Ishikawa (cell line): Measurements from ENCODE around the gene PLXNA4.

Experiments
- CEBPB ChIP-seq: IDR thresholded peaks from 2 replicates; pipeline ENCODE4 v1.6.1; 2012
- CREB1 ChIP-seq: IDR thresholded peaks from 2 replicates; pipeline ENCODE4 v1.6.1; 2012; ENCODE audit warnings: low read depth
- EGR1 ChIP-seq: IDR thresholded peaks from 2 replicates; pipeline ENCODE4 v1.6.1; 2012
- EP300 ChIP-seq: IDR thresholded peaks from 2 replicates; pipeline ENCODE4 v1.6.1; 2012; ENCODE audit warnings: borderline replicate concordance
- FOXM1 ChIP-seq: IDR thresholded peaks from 2 replicates; pipeline ENCODE4 v1.6.1; 2012; ENCODE audit warnings: low read depth, borderline replicate concordance
- NFIC ChIP-seq: IDR thresholded peaks from 2 replicates; pipeline ENCODE4 v1.6.1; 2012
- RAD21 ChIP-seq: IDR thresholded peaks from 2 replicates; pipeline ENCODE4 v1.6.1; 2012; ENCODE audit warnings: low read depth
- TAF1 ChIP-seq: IDR thresholded peaks from 2 replicates; pipeline ENCODE4 v1.6.1; 2012; ENCODE audit warnings: low read depth, mild to moderate bottlenecking
- TCF12 ChIP-seq: IDR thresholded peaks from 2 replicates; pipeline ENCODE4 v1.6.1; 2012; ENCODE audit warnings: low read depth
- TEAD4 ChIP-seq: IDR thresholded peaks from 2 replicates; pipeline ENCODE4 v1.6.1; 2012
- YY1 ChIP-seq: IDR thresholded peaks from 2 replicates; pipeline ENCODE4 v1.6.1; 2012; ENCODE audit warnings: low read depth
- ZBTB7A ChIP-seq: IDR thresholded peaks from 2 replicates; pipeline ENCODE4 v1.6.1; 2012; ENCODE audit warnings: low read depth
- TF ChIP-seq, protein P1 (sequence below): IDR thresholded peaks from 2 replicates; pipeline ENCODE4 v1.6.1; 2012
- TF ChIP-seq, protein P2 (sequence below): IDR thresholded peaks from 2 replicates; pipeline ENCODE4 v1.6.1; 2012
- TF ChIP-seq, protein P3 (sequence below): IDR thresholded peaks from 2 replicates; pipeline ENCODE4 v1.6.1; 2012; ENCODE audit warnings: low read depth, mild to moderate bottlenecking

PLXNA4 gene

DNA sequence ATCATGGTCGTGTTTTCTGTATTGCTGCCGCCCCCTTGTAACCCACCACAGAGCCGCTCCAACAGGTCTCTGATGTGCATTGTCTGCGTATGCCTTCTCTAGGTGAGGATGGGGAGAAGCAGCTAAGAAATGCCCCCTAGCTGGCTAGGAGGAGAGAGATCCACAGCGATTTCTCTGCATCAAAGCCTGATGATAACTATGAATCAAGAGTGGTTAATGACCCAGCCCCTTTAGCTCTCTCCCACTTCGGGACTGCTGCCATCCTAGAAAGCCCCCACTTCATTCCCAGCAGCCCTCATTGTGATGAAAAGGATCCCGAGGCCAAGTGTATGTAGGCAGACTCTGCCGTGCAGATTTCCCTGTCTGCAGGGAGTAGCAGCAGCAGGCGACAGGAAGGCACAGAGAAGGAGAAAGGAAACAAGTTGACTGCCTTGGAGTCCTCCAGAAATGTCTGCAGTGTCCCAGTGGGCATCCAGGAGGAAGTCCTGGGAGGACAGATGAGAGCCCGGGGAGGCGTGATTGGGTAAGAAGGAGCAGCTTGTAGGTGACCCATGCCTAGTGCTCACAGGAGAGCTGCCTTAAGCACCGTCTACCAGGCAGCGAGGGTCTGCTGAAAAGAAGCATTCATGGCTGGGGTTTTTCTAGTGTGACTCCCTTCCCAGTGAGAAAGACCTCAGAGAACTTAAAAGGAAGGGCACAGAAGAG lies 2.9 kb downstream of the PLXNA4 start:
- TF ChIP-seq TCF12: no peak
- no peak for TF ChIP-seq YY1
- TF ChIP-seq TEAD4: no peak
- no peak for TF ChIP-seq CREB1
- TF ChIP-seq, protein P1, sequence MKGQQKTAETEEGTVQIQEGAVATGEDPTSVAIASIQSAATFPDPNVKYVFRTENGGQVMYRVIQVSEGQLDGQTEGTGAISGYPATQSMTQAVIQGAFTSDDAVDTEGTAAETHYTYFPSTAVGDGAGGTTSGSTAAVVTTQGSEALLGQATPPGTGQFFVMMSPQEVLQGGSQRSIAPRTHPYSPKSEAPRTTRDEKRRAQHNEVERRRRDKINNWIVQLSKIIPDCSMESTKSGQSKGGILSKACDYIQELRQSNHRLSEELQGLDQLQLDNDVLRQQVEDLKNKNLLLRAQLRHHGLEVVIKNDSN: no peak
- no peak for TF ChIP-seq TAF1
- TF ChIP-seq, protein P2, sequence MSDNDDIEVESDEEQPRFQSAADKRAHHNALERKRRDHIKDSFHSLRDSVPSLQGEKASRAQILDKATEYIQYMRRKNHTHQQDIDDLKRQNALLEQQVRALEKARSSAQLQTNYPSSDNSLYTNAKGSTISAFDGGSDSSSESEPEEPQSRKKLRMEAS: no peak
- TF ChIP-seq FOXM1: no peak
- TF ChIP-seq, protein P3, sequence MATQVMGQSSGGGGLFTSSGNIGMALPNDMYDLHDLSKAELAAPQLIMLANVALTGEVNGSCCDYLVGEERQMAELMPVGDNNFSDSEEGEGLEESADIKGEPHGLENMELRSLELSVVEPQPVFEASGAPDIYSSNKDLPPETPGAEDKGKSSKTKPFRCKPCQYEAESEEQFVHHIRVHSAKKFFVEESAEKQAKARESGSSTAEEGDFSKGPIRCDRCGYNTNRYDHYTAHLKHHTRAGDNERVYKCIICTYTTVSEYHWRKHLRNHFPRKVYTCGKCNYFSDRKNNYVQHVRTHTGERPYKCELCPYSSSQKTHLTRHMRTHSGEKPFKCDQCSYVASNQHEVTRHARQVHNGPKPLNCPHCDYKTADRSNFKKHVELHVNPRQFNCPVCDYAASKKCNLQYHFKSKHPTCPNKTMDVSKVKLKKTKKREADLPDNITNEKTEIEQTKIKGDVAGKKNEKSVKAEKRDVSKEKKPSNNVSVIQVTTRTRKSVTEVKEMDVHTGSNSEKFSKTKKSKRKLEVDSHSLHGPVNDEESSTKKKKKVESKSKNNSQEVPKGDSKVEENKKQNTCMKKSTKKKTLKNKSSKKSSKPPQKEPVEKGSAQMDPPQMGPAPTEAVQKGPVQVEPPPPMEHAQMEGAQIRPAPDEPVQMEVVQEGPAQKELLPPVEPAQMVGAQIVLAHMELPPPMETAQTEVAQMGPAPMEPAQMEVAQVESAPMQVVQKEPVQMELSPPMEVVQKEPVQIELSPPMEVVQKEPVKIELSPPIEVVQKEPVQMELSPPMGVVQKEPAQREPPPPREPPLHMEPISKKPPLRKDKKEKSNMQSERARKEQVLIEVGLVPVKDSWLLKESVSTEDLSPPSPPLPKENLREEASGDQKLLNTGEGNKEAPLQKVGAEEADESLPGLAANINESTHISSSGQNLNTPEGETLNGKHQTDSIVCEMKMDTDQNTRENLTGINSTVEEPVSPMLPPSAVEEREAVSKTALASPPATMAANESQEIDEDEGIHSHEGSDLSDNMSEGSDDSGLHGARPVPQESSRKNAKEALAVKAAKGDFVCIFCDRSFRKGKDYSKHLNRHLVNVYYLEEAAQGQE: no peak

DNA sequence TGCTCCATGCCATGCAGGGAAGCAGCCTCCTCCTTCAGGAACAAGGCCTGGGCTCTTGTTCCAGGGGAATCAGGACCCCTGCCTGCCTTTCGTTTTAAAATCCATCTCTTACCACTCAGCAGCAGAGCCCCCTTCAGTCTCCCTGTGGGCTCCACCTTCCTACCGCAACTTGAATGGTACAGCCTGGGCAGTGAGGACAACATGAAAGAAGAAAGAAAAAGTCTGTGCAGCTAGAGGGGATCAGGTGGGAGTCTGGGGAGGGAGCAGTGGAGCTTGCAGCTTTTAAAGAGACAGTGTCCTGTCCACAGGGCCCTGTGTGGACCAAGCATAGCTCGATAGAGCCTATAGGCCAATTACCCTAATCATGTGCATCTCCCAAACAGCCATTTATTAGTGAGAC lies 3.7 kb downstream of the PLXNA4 start:
- TF ChIP-seq ZBTB7A (no peak), FOXM1 (no peak), YY1 (no peak), EP300 (no peak), TCF12 (no peak), TAF1 (no peak), NFIC (no peak), EGR1 (no peak), TEAD4 (no peak), CEBPB (no peak)
- TF ChIP-seq, protein P3: no peak
- TF ChIP-seq, protein P2: no peak
- TF ChIP-seq, protein P1: no peak

DNA sequence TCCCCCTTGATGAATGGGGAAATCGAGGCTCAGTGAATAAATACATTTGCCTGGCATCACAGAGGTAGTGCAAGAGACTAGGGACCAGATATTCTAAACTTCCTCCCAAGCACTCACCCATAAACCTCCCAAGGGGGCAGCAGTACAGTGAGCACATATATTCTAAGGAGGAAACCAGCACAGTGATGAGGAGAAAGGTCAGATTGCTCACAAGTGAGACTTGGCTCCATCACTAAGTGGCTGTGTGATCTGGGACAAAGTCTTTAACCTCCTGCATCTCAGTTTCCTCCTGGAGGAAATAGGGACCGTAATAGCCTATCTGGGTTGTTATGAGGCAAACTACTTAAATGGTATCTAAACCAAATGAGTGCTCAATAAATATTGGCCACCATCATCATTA lies 4.3 kb downstream of the PLXNA4 start:
- TF ChIP-seq ZBTB7A: no peak
- no peak for TF ChIP-seq YY1
- TF ChIP-seq, protein P2: no peak
- TF ChIP-seq TCF12: no peak
- TF ChIP-seq, protein P3: no peak
- TF ChIP-seq TAF1: no peak
- no peak for TF ChIP-seq TEAD4
- TF ChIP-seq CREB1: no peak
- TF ChIP-seq NFIC: no peak
- TF ChIP-seq EP300: no peak
- no peak for TF ChIP-seq EGR1
- no peak for TF ChIP-seq FOXM1
- TF ChIP-seq, protein P1: no peak
- no peak for TF ChIP-seq CEBPB
- no peak for TF ChIP-seq RAD21
